Gastroesophageal sphincter (tissue), 3 donors: ENCODE results near the gene NSUN3.
"Not testable (repeated sequence)": the region's sequence is repeated elsewhere in the genome, so short reads cannot be mapped to it uniquely, and the experiment has no call there.

ENCODE experiments used
- CTCF ChIP-seq, 4 experiments: fragments of 200-600 bp in 2 of 4; fragments of 450-650 bp in 2 of 4; sonication (generic) in 1 of 4; IDR thresholded peaks; one replicate each; pipeline ENCODE4 v1.5.1; 2017 to 2019; ENCODE audit warnings: antibody characterized with exemption in 4 of 4, mild to moderate bottlenecking in 2 of 4, moderate library complexity in 2 of 4
- POLR2AphosphoS5 ChIP-seq: sonication (generic); formaldehyde crosslinking; IDR thresholded peaks from one replicate; pipeline ENCODE4 v1.6.1; 2017; ENCODE audit warnings: antibody characterized with exemption

DNA sequence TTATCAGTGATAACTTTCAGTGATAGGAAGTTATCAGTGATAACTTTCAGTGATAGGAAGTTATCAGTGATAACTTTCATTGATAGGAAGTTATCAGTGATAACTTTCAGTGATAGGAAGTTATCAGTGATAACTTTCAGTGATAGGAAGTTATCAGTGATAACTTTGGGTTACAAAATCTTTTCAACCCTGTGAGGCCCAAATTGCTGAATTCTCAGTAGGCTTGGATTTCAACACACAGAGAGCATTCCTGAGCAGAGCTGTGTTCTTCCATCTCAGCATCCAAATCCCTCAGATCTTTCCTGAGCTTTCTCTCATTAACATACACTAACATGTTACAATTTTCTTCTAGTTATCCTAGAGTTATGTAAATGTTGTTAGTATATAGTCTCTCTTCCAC lies 47.4 kb downstream of the NSUN3 start:
- not testable (repeated sequence) for TF ChIP-seq CTCF (IDR thresholded peaks at IDR 0.05); POLR2AphosphoS5
